HG03139 (cell line): Measurements from ENCODE around the gene TMEM132A.

Source experiments
- ATAC-seq: cut with Tn5 transposase; IDR thresholded peaks from one replicate; pipeline ENCODE4 v1.9.1; 2021; ENCODE audit not compliant: unreplicated experiment

The TMEM132A gene

GRCh38 chr11:60984149-60984548 is 59.9 kb downstream of the TMEM132A start:
- ATAC-seq: no peak

- no peak for ATAC-seq
Observed at GRCh38 chr11:60984636-60985035, 60.4 kb downstream of the TMEM132A start.

GRCh38 chr11:60985501-60985900 is 61.2 kb downstream of the TMEM132A start:
- ATAC-seq: no peak

- no peak for ATAC-seq
Observed at GRCh38 chr11:60985991-60986915, 62.0 kb downstream of the TMEM132A start.
